Mesenchymal stem cell (in vitro differentiated cells and primary cell): ENCODE measurements around the gene ALDH2.
"Not testable (repeated sequence)": the region's sequence is repeated elsewhere in the genome, so short reads cannot be mapped to it uniquely, and the experiment has no call there.

Experiments used
- DNase-seq: peaks from one replicate; pipeline ENCODE4 v3.0.0-alpha.2; 2013
- H2AFZ ChIP-seq: one replicate; pipeline ENCODE4 v1.6.1; 2013; ENCODE audit warnings: low read depth, mild to moderate bottlenecking, control low read depth, inconsistent platforms, low read length, moderate library complexity
- H2AK5ac ChIP-seq: 2 replicates; pipeline ENCODE4 v1.6.1; 2013; ENCODE audit warnings: low read length, moderate library complexity, mild to moderate bottlenecking, inconsistent platforms; ENCODE audit not compliant: severe bottlenecking
- H2BK120ac ChIP-seq: one replicate; pipeline ENCODE4 v1.6.1; 2013; ENCODE audit warnings: low read depth, mild to moderate bottlenecking, inconsistent platforms, low read length, moderate library complexity
- H2BK12ac ChIP-seq, 2 experiments: one replicate each; pipeline ENCODE4 v1.6.1; 2013; ENCODE audit warnings: inconsistent platforms in 2 of 2, low read length in 2 of 2, mild to moderate bottlenecking in 2 of 2, moderate library complexity in 2 of 2, control low read depth in 1 of 2
- H2BK15ac ChIP-seq: one replicate; pipeline ENCODE4 v1.6.1; 2013; ENCODE audit warnings: mild to moderate bottlenecking, low read depth, inconsistent platforms; ENCODE audit not compliant: poor library complexity, severe bottlenecking
- H2BK5ac ChIP-seq: 2 replicates; pipeline ENCODE4 v1.6.1; 2013; ENCODE audit warnings: low read depth, mild to moderate bottlenecking, low read length, control low read depth, inconsistent platforms; ENCODE audit not compliant: poor library complexity, severe bottlenecking
- H3K14ac ChIP-seq, 2 experiments: one replicate each; pipeline ENCODE4 v1.6.1; 2013; ENCODE audit warnings: inconsistent platforms in 2 of 2, low read length in 2 of 2, control low read depth in 1 of 2, mild to moderate bottlenecking in 1 of 2, moderate library complexity in 1 of 2
- H3K18ac ChIP-seq, 2 experiments: one replicate each; pipeline ENCODE4 v1.6.1; 2013; ENCODE audit warnings: inconsistent platforms in 2 of 2, low read length in 2 of 2, control low read depth in 1 of 2, low read depth in 1 of 2, mild to moderate bottlenecking in 1 of 2
- H3K23ac ChIP-seq, 2 experiments: one replicate each; pipeline ENCODE4 v1.6.1; 2013; ENCODE audit warnings: inconsistent platforms in 2 of 2, low read length in 2 of 2, mild to moderate bottlenecking in 2 of 2, moderate library complexity in 2 of 2, control low read depth in 1 of 2
- H3K27ac ChIP-seq: 2 replicates; pipeline ENCODE4 v1.5.1; 2013; ENCODE audit warnings: mild to moderate bottlenecking, moderate library complexity, low read length, control low read depth, inconsistent platforms; ENCODE audit not compliant: poor library complexity, severe bottlenecking
- H3K27me3 ChIP-seq, 2 experiments: 2 replicates each; pipeline versions ENCODE4 v1.6.1 to v1.7.0; 2013; ENCODE audit warnings: low read length in 2 of 2, mild to moderate bottlenecking in 2 of 2, moderate library complexity in 2 of 2, control low read depth in 1 of 2, inconsistent platforms in 1 of 2; ENCODE audit not compliant: control insufficient read depth in 1 of 2, insufficient read depth in 1 of 2
- H3K36me3 ChIP-seq, 2 experiments: 2 replicates each; pipeline versions ENCODE4 v1.6.1 to v1.7.0; 2013; ENCODE audit warnings: low read length in 2 of 2, control low read depth in 1 of 2, inconsistent platforms in 1 of 2, low read depth in 1 of 2, mild to moderate bottlenecking in 1 of 2; ENCODE audit not compliant: insufficient read depth in 2 of 2, control insufficient read depth in 1 of 2
- H3K4ac ChIP-seq, 2 experiments: one replicate each; pipeline ENCODE4 v1.6.1; 2013; ENCODE audit warnings: inconsistent platforms in 2 of 2, low read length in 2 of 2, mild to moderate bottlenecking in 2 of 2, moderate library complexity in 2 of 2, control low read depth in 1 of 2, low read depth in 1 of 2
- H3K4me1 ChIP-seq: 2 replicates; pipeline ENCODE4 v1.6.1; 2013; ENCODE audit warnings: low read depth, low read length, control low read depth; ENCODE audit not compliant: control insufficient read depth, insufficient read depth
- H3K4me2 ChIP-seq: 2 replicates; pipeline ENCODE4 v1.6.1; 2013; ENCODE audit warnings: low read length, mild to moderate bottlenecking, inconsistent platforms; ENCODE audit not compliant: poor library complexity, severe bottlenecking
- H3K4me3 ChIP-seq, 2 experiments: 2 replicates each; pipeline versions ENCODE4 v1.5.1 to v1.7.0; 2013; ENCODE audit warnings: low read length in 2 of 2, mild to moderate bottlenecking in 2 of 2, control low read depth in 1 of 2, low read depth in 1 of 2; ENCODE audit not compliant: insufficient read depth in 1 of 2
- H3K79me1 ChIP-seq: replicated peaks from 2 replicates; pipeline ENCODE4 v1.6.1; 2013; ENCODE audit warnings: mild to moderate bottlenecking, control low read depth, low read length, inconsistent platforms; ENCODE audit not compliant: poor library complexity, severe bottlenecking
- H3K9ac ChIP-seq: 2 replicates; pipeline ENCODE4 v1.7.0; 2013; ENCODE audit warnings: mild to moderate bottlenecking, low read length, moderate library complexity
- H3K9me3 ChIP-seq: 2 replicates; pipeline ENCODE4 v1.7.0; 2013; ENCODE audit warnings: mild to moderate bottlenecking, low read length; ENCODE audit not compliant: control insufficient read depth
- H4K8ac ChIP-seq: one replicate; pipeline ENCODE4 v1.6.1; 2013; ENCODE audit warnings: inconsistent platforms, mild to moderate bottlenecking, low read length, moderate library complexity
- H4K91ac ChIP-seq: one replicate; pipeline ENCODE4 v1.6.1; 2013; ENCODE audit warnings: mild to moderate bottlenecking, low read length, inconsistent platforms
- WGBS: methylation state at CpG from one replicate; pipeline ENCODE4 v1.1.7; 2013; ENCODE audit warnings: mixed read lengths; 5-methylcytosine and 5-hydroxymethylcytosine counted together

The ALDH2 gene

GRCh38 chr12:111823891-111824290 lies 57.2 kb downstream of the ALDH2 start:
- no peak overlapping the region for H2BK120ac ChIP-seq
- peaks cover 28 to 47% of the 10 kb centered on the region in 2 experiments for H3K27me3 ChIP-seq
- no peaks in the 10 kb centered on the region for H3K79me1 ChIP-seq
- no peak for DNase-seq
- no peak overlapping the region for H2AFZ ChIP-seq
- no peak overlapping the region for H3K18ac ChIP-seq
- no peak overlapping the region for H2BK12ac ChIP-seq
- no peak overlapping the region for H3K4ac ChIP-seq
- H4K8ac ChIP-seq: no peak overlapping the region
- no peak overlapping the region for H3K14ac ChIP-seq
- no peaks in the 10 kb centered on the region for H3K4me1 ChIP-seq
- H3K36me3 ChIP-seq: no peaks in the 10 kb centered on the region
- no peak overlapping the region for H2BK15ac ChIP-seq
- H3K4me3 ChIP-seq: no peak overlapping the region
- H3K9me3 ChIP-seq: no peaks in the 10 kb centered on the region
- no peak overlapping the region for H3K23ac ChIP-seq
- H3K9ac ChIP-seq: no peak overlapping the region
- H2AK5ac ChIP-seq: no peak overlapping the region
- H2BK5ac ChIP-seq: no peak overlapping the region
- no peak overlapping the region for H3K4me2 ChIP-seq
- H3K27ac ChIP-seq: no peak overlapping the region
- H4K91ac ChIP-seq: no peak overlapping the region
- 53% methylated on average over 3 of the region's 3 CpGs for WGBS

DNA sequence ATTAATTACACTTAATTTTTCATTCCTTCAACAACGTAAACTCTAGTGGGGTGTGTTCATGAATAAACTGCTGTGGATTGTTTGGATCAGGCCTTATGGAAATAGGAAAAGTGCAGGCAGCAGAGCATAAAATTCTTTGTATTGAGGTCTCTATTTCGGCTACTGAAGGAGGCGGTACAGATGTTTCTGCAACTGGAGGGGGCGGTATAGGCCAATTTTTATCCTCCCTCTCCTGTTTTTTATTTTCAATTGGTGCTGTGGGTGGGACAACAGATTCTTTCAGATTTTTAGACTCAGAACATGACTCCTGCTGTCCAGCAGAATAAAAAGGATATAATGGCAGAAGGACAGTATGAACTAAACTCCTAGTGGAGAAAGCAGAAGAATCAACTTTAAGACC lies 57.6 kb downstream of the ALDH2 start:
- not testable (repeated sequence) for H2AK5ac ChIP-seq, H3K23ac ChIP-seq, H4K91ac ChIP-seq, H3K4ac ChIP-seq, H3K4me2 ChIP-seq, H3K9me3 ChIP-seq, H3K4me3 ChIP-seq, H3K18ac ChIP-seq, H3K36me3 ChIP-seq, H3K27ac ChIP-seq, H4K8ac ChIP-seq, H2BK12ac ChIP-seq, H2BK5ac ChIP-seq, H2BK15ac ChIP-seq, H2BK120ac ChIP-seq, H3K79me1 ChIP-seq, H3K14ac ChIP-seq, H2AFZ ChIP-seq, H3K9ac ChIP-seq, H3K4me1 ChIP-seq
- H3K27me3 ChIP-seq: peaks cover 27 to 42% of the 10 kb centered on the region in 2 experiments
- WGBS: 58% methylated on average over 3 of the region's 4 CpGs
- peak; percentile 14 for DNase-seq

DNA sequence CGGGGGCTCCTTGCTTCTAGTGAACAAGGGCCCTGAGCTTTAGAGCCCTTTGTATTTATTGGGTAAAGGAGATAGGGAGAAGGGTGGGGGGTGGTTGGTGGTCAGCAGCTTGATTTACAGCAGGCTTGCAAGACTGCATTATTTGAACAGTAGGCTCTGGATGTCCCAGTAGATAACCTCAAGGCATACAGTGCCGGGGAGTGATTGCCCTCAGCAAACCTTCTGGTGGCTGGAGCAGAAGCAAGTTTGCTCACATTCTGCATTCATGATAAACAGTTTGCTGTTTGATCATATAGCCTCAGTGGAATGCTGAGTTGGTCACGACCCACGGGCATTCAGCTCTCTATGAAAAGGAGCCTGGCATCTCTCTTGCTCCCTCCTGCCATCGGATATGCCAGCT lies 58.8 kb downstream of the ALDH2 start:
- no peak overlapping the region for H3K4ac ChIP-seq
- no peak overlapping the region for H2AFZ ChIP-seq
- no peak overlapping the region for H3K9ac ChIP-seq
- H3K23ac ChIP-seq: no peak overlapping the region
- H3K79me1 ChIP-seq: no peaks in the 10 kb centered on the region
- H3K4me1 ChIP-seq: no peaks in the 10 kb centered on the region
- H3K27ac ChIP-seq: no peak overlapping the region
- H3K14ac ChIP-seq: no peak overlapping the region
- H3K36me3 ChIP-seq: no peaks in the 10 kb centered on the region
- no peak overlapping the region for H4K8ac ChIP-seq
- no peak overlapping the region for H2AK5ac ChIP-seq
- no peak overlapping the region for H2BK15ac ChIP-seq
- H2BK5ac ChIP-seq: no peak overlapping the region
- no peak overlapping the region for H2BK120ac ChIP-seq
- WGBS: 84% methylated on average over 5 of the region's 5 CpGs
- H3K4me3 ChIP-seq: no peak overlapping the region
- no peak overlapping the region for H3K4me2 ChIP-seq
- H2BK12ac ChIP-seq: no peak overlapping the region
- no peak overlapping the region for H3K18ac ChIP-seq
- H3K9me3 ChIP-seq: no peaks in the 10 kb centered on the region
- no peak for DNase-seq
- H4K91ac ChIP-seq: no peak overlapping the region
- peaks cover 18 to 31% of the 10 kb centered on the region in 2 experiments for H3K27me3 ChIP-seq

DNA sequence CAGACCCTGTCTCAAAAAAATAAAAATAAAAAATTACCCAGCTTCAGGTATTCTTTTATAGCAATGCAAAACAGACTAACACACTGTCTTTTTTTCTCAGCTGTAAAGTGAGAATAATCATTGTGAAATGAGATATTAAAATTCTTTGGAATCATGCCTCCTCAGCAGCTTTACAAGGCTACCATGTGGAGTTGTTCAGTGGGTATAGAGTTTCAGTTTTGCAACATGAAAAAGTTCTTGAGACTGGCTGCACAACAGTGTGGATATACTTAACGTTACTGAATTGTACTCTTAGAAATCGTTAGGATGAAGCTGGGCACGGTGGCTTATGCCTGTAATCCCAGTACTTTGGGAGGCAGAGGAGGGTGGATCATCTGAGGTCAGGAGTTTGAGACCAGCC lies 59.6 kb downstream of the ALDH2 start:
- Histone ChIP-seq H3K4ac (no peak overlapping the region), H4K91ac (no peak overlapping the region), H2BK15ac (no peak overlapping the region), H3K27me3 (peaks cover 18 to 31% of the 10 kb centered on the region in 2 experiments), H2BK120ac (no peak overlapping the region), H2BK5ac (no peak overlapping the region), H3K36me3 (no peaks in the 10 kb centered on the region), H3K18ac (no peak overlapping the region), H2AFZ (no peak overlapping the region), H3K23ac (no peak overlapping the region), H3K9me3 (no peaks in the 10 kb centered on the region), H3K27ac (no peak overlapping the region), H3K4me1 (no peaks in the 10 kb centered on the region), H3K14ac (no peak overlapping the region), H2BK12ac (no peak overlapping the region), H4K8ac (no peak overlapping the region), H3K4me2 (no peak overlapping the region), H3K79me1 (no peaks in the 10 kb centered on the region), H3K4me3 (no peak overlapping the region), H2AK5ac (no peak overlapping the region), H3K9ac (no peak overlapping the region)
- DNase-seq: no peak
- WGBS: 91% methylated on average over 3 of the region's 3 CpGs
